OCI-LY7 (cell line): ENCODE results near the gene AK5. TPM values are rescaled to one million over a fixed set of nuclear protein-coding genes. Genes with fewer than 3 reads are reported as not detected.

Experiments
- BruUV-seq: library from RNA; stranded (reverse); fragments of 400-500 nt; replicated peaks from 2 replicates; lab custom pipeline; 2021; lab: Mats Ljungman, UMichigan
- CTCF ChIA-PET: fragments of 300-600 bp; sonication (Branson Sonifier 250); formaldehyde crosslinking; loops from one replicate; lab custom pipeline; 2022; ENCODE audit warnings: antibody characterized with exemption; ENCODE audit not compliant: unreplicated experiment; lab: Charles Lee
- POLR2A ChIA-PET: fragments of 300-600 bp; sonication (Branson Sonifier 250); formaldehyde crosslinking; loops from one replicate; lab custom pipeline; 2022; ENCODE audit warnings: antibody characterized with exemption; lab: Charles Lee
- DNase-seq: peaks from one replicate; pipeline ENCODE4 v3.0.0-alpha.2; 2015; ENCODE audit warnings: low spot score
- H2AFZ ChIP-seq: fragments of 200-600 bp; sonication (generic), shearing (Covaris generic); 2 replicates; pipeline ENCODE4 v1.6.1; 2014; ENCODE audit warnings: mild to moderate bottlenecking, antibody characterized with exemption, low read length, moderate library complexity
- H3K27ac ChIP-seq: fragments of 200-600 bp; sonication (generic); 2 replicates; pipeline ENCODE4 v1.5.1; 2014; ENCODE audit warnings: mixed run types, low read depth, mild to moderate bottlenecking, moderate library complexity, low read length, inconsistent platforms; ENCODE audit not compliant: poor library complexity, severe bottlenecking
- H3K36me3 ChIP-seq: fragments of 200-600 bp; sonication (generic); 2 replicates; pipeline ENCODE4 v1.6.1; 2014; ENCODE audit warnings: mild to moderate bottlenecking, antibody characterized with exemption, low read length, moderate library complexity, mixed read lengths; ENCODE audit not compliant: insufficient read depth
- H3K4me1 ChIP-seq: fragments of 200-600 bp; sonication (generic); 2 replicates; pipeline ENCODE4 v1.5.1; 2014; ENCODE audit warnings: mild to moderate bottlenecking, low read length; ENCODE audit not compliant: insufficient read depth, poor library complexity, severe bottlenecking
- H3K4me2 ChIP-seq: fragments of 200-600 bp; sonication (generic); 2 replicates; pipeline ENCODE4 v1.6.1; 2014; ENCODE audit warnings: mild to moderate bottlenecking, low read length
- H3K4me3 ChIP-seq: fragments of 200-600 bp; sonication (generic); 2 replicates; pipeline ENCODE4 v1.5.1; 2014; ENCODE audit warnings: mild to moderate bottlenecking, low read depth, low read length; ENCODE audit not compliant: poor library complexity, severe bottlenecking
- H3K79me2 ChIP-seq: fragments of 200-600 bp; sonication (generic); 2 replicates; pipeline ENCODE4 v1.6.1; 2016; ENCODE audit warnings: low read depth, mild to moderate bottlenecking, low read length, moderate library complexity, mixed read lengths; ENCODE audit not compliant: insufficient read depth
- H3K9me2 ChIP-seq: fragments of 200-600 bp; sonication (generic); 2 replicates; pipeline ENCODE4 v1.6.1; 2016; ENCODE audit warnings: mild to moderate bottlenecking, low read length, mixed read lengths; ENCODE audit not compliant: insufficient read depth
- H3K9me3 ChIP-seq: fragments of 200-600 bp; sonication (generic); 2 replicates; pipeline ENCODE4 v1.6.1; 2014; ENCODE audit warnings: mild to moderate bottlenecking, mixed run types, low read length, mixed read lengths
- H4K20me1 ChIP-seq: fragments of 200-600 bp; sonication (generic); 2 replicates; pipeline ENCODE4 v1.6.1; 2014; ENCODE audit warnings: mild to moderate bottlenecking, antibody characterized with exemption, low read length, moderate library complexity, mixed read lengths; ENCODE audit not compliant: insufficient read depth
- EZH2phosphoT487 ChIP-seq: fragments of 200-600 bp; sonication (generic); IDR thresholded peaks from 2 replicates; pipeline ENCODE4 v1.6.1; 2018; ENCODE audit warnings: low read depth, borderline replicate concordance, mild to moderate bottlenecking, mixed run types, antibody characterized with exemption, low read length, moderate library complexity, mixed read lengths
- intact Hi-C: fragments of 100-400 bp; cut with micrococcal nuclease; formaldehyde crosslinking; loops from one replicate; pipeline ENCODE4 v1.10.0; 2022; ENCODE audit not compliant: unreplicated experiment
- total RNA-seq, 2 experiments: library from RNA; depleted of rRNA in 1 of 2; stranded (reverse); fragments of >200 nt in 1 of 2; shearing (Covaris generic) in 1 of 2; gene quantifications; 2 replicates each; pipeline ENCODE4 v1.2.3, GENCODE V29; 2014 to 2022
- TF ChIP-seq, protein P1 (sequence below): fragments of 200-600 bp; sonication (generic); conservative IDR thresholded peaks from 2 replicates; pipeline ENCODE4 v1.5.1; 2014; ENCODE audit warnings: mild to moderate bottlenecking, antibody characterized with exemption, low read length, moderate library complexity, mixed read lengths

Gene AK5
- total RNA-seq, 2 experiments from 2014 or later: not detected

DNA sequence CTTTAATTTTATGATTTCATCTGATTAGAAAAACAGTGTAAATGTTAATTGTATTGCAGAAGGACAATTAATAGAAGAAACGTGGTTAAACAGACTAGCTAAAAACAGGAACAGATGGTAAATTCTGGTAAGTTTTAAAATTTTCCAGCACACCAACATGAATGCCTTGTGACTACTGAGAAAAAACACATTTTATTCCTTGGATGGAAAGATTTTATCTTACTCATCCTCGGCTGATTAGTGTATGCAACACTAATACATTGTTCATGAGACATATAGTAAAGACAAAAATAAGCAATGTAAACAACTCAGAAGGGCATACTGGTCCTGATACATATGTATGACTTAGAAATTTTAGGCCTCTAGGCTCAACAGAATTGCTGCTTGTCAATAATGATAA is 4.9 kb upstream of the AK5 start:
- no peaks in the 10 kb centered on the region for H3K36me3 ChIP-seq
- intact Hi-C loops: no loop called here

DNA sequence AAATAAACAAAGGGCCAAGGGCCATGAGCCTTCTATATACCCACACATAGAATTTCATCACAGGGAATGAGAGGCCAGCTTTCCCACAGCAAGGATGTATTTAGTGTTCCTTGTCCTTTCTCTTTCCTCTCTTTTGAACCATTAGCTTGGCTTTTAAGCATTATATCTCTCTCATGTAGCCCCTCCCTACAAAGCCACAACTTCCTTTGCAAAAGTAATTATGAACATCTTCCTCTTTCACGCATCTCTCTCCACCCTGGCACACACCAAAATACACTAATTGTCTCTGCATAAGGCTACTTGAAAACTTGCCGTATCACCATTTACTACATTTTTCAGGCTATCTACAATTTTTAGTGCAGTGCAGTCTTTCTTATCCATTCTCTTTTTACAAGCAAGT is 1.9 kb upstream of the AK5 start:
- no TSS peak for BruUV-seq
- no peaks in the 10 kb centered on the region for H3K36me3 ChIP-seq
- no peak overlapping the region for H3K4me3 ChIP-seq
- peaks cover 17% of the 10 kb centered on the region for H3K4me1 ChIP-seq
- POLR2A ChIA-PET: interaction anchor here (0.7 to 1.9 kb wide), 2 partner anchors 61 to 1061 kb away, joined by 3 to 7 read pairs; no protein-coding TSS in a partner anchor
- no peak overlapping the region for H3K27ac ChIP-seq
- no peaks in the 10 kb centered on the region for H3K9me2 ChIP-seq
- H4K20me1 ChIP-seq: no peaks in the 10 kb centered on the region
- H3K4me2 ChIP-seq: peak overlapping the region; percentile 52
- H3K9me3 ChIP-seq: no peaks in the 10 kb centered on the region
- H2AFZ ChIP-seq: peak overlapping the region; percentile 14; the same call in 1 of the 2 replicates
- CTCF ChIA-PET: no interaction called here
- TF ChIP-seq, protein P1, sequence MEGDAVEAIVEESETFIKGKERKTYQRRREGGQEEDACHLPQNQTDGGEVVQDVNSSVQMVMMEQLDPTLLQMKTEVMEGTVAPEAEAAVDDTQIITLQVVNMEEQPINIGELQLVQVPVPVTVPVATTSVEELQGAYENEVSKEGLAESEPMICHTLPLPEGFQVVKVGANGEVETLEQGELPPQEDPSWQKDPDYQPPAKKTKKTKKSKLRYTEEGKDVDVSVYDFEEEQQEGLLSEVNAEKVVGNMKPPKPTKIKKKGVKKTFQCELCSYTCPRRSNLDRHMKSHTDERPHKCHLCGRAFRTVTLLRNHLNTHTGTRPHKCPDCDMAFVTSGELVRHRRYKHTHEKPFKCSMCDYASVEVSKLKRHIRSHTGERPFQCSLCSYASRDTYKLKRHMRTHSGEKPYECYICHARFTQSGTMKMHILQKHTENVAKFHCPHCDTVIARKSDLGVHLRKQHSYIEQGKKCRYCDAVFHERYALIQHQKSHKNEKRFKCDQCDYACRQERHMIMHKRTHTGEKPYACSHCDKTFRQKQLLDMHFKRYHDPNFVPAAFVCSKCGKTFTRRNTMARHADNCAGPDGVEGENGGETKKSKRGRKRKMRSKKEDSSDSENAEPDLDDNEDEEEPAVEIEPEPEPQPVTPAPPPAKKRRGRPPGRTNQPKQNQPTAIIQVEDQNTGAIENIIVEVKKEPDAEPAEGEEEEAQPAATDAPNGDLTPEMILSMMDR: no peak
- intact Hi-C loops: no loop called here
- no peaks in the 10 kb centered on the region for H3K79me2 ChIP-seq
- peak; percentile 38 for DNase-seq

More for the DNA sequence above, 4.9 kb upstream of the AK5 start:
- DNase-seq: no peak
- BruUV-seq: no TSS peak
- no peaks in the 10 kb centered on the region for H3K79me2 ChIP-seq
- peaks cover 17% of the 10 kb centered on the region for H3K4me1 ChIP-seq
- no peak overlapping the region for H3K4me3 ChIP-seq
- CTCF ChIA-PET: no interaction called here
- TF ChIP-seq, protein P1: no peak
- TF ChIP-seq EZH2phosphoT487: no peak
- H3K4me2 ChIP-seq: no peak overlapping the region
- H3K9me3 ChIP-seq: no peaks in the 10 kb centered on the region
- no peaks in the 10 kb centered on the region for H4K20me1 ChIP-seq
- POLR2A ChIA-PET: no interaction called here
- H2AFZ ChIP-seq: no peak overlapping the region
- no peak overlapping the region for H3K27ac ChIP-seq
- no peaks in the 10 kb centered on the region for H3K9me2 ChIP-seq

DNA sequence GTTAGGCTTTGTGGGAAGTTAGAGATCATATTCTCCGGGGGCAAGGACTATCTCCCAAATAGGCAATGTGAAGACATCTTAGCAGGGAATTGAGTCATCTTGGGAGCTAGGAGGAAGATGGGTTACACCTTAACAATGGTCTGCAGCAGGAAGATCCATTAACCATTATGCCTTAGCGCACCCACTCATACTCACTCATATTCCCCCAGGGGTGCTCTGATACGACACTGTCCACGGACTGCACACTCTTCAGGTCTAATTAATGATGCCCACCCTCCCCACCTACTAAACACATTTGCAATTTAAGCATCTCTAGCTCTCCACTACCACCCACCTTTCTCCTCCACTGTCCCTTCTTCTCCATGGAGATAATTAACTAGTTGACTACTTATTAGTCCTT is 857 bp upstream of the AK5 start:
- H3K9me3 ChIP-seq: no peaks in the 10 kb centered on the region
- no peaks in the 10 kb centered on the region for H3K36me3 ChIP-seq
- no peaks in the 10 kb centered on the region for H3K9me2 ChIP-seq
- no peak for TF ChIP-seq EZH2phosphoT487
- TF ChIP-seq, protein P1: no peak
- H3K27ac ChIP-seq: no peak overlapping the region
- H4K20me1 ChIP-seq: no peaks in the 10 kb centered on the region
- H3K4me1 ChIP-seq: peaks cover 17% of the 10 kb centered on the region
- DNase-seq: no peak
- H2AFZ ChIP-seq: peak overlapping the region; percentile 14; the same call in 1 of the 2 replicates
- intact Hi-C loops: no loop called here
- CTCF ChIA-PET: no interaction called here
- POLR2A ChIA-PET: interaction anchor here (0.8 to 1.9 kb wide), 2 partner anchors 13 to 62 kb away, joined by 3 to 7 read pairs; no protein-coding TSS in a partner anchor
- no peaks in the 10 kb centered on the region for H3K79me2 ChIP-seq
- no peak overlapping the region for H3K4me3 ChIP-seq
- H3K4me2 ChIP-seq: peak overlapping the region; percentile 52
- BruUV-seq: no TSS peak
